ENCODE measurements around the gene TMEM176A. TPM values are rescaled to one million over a fixed set of nuclear protein-coding genes. Genes with fewer than 3 reads are reported as not detected.
"Not testable (repeated sequence)": the region's sequence is repeated elsewhere in the genome, so short reads cannot be mapped to it uniquely, and the experiment has no call there.

Gene TMEM176A
- total RNA-seq, 1 experiment from 2014 or later = not detected

DNA sequence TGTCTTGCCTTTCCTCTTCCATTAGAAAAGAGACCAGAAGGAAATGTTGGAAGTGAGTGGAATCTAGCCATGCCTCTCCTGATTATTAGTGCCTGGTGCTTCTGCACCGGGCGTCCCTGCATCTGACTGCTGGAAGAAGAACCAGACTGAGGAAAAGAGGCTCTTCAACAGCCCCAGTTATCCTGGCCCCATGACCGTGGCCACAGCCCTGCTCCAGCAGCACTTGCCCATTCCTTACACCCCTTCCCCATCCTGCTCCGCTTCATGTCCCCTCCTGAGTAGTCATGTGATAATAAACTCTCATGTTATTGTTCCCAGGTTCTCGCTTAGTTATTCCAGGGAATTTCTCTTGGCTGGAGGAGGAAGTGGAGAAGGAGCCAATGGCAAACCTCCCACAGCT lies 4.2 kb downstream of the TMEM176A start:
- DNase-seq (ENCODE audit: low read depth, low spot score) = no peak

DNA sequence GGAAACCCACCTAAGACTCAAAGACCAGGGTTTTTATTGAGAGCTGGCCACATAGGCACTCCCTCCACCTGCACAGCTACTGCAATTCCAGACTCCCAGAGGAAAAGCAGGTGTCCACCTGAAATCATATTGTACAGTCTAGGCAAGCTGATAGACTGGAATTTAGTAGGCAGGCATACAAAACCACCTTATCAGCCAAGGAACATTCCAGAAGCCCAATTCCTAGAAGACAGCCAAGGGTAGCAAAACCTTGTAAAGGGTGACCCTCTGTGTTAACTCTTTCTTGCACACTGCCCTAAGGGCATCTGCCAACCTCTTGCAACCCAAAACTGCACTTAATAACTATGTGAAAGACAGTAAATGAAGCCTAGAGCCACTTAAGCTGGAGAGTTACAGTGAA lies 5.3 kb downstream of the TMEM176A start:
- in situ Hi-C loops (cut with HindIII; ENCODE audit: low pct_unique_long_range_greater_than_20kb, low sequenced_read_pairs) = no loop called here
- no peak for DNase-seq (ENCODE audit: low read depth, low spot score)

More for the DNA sequence above, 4.2 kb downstream of the TMEM176A start:
- in situ Hi-C loops (cut with HindIII; ENCODE audit: low pct_unique_long_range_greater_than_20kb, low sequenced_read_pairs) = no loop called here

DNA sequence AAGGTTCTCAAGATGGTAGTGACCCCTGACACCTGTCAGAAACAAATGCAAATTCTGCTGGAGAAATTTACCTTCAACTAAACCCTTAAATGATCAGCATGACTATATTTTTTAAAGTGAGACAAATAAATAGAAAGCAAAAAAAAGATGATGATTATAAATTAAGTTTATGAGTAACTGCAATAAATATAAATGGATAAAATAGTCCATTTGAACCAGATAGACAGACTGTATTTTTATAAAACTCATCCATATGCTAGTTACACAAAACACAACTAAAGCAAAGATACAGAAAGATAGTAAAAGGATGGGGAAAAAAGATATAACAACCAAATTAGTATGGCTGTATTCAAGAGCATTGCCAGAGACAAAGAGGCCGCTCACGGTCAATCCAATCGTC lies 5.9 kb downstream of the TMEM176A start:
- DNase-seq (ENCODE audit: low read depth, low spot score) = no peak
- in situ Hi-C loops (cut with HindIII; ENCODE audit: low pct_unique_long_range_greater_than_20kb, low sequenced_read_pairs) = no loop called here

DNA sequence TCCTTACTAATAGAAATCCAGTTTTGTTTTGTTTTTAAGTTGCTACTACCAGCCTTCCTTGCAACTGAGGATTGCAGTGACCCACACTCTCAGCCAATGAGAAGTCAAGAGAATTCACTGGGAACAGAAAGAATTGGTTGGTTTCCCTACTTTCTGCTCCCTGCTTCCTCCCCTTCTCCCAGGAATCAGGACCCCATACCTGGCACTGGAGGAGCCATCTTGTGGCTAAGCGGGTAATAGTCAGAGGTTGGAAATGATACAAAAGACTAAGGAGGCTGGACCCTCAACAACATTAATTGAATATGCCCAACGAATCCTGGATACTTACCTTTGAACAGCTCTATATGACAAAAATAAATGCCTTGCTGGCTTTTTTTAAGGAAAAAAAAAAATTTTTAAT lies 6.3 kb downstream of the TMEM176A start:
- in situ Hi-C loops (cut with HindIII; ENCODE audit: low pct_unique_long_range_greater_than_20kb, low sequenced_read_pairs) = no loop called here

DNA sequence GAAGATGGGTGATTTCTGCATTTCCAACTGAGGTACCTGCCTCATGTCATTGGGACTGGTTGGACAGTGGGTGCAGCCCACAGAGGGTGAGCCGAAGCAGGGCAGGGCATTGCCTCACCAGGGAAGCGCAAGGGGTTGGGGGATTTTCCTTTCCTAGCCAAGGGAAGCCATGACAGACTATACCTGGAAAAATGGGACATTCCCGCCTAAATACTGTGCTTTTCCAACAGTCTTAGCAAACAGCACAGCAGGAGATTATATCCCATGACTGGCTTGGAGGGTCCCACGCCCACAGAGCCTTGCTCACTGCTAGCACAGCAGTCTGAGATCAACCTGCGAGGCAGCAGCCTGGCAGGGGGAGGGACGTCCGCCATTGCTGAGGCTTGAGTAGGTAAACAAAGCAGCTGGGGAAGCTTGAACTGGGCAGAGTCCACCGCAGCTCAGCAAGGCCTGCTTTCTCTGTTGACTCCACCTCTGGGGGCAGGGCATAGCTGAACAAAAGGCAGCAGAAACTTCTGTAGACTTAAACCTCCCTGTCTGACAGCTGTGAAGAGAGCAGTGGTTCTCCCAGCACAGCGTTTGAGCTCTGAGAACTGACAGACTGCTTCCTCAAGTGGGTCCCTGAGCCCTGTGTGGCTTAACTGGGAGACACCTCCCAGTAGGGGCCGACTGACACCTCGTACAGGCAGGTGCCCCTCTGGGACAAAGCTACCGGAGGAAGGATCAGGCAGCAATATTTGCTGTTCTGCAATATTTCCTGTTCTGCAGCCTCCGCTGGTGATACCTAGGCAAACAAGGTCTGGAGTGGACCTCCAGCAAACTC lies 7.3 kb downstream of the TMEM176A start:
- DNase-seq (ENCODE audit: low read depth, low spot score); in situ Hi-C loops (cut with HindIII; ENCODE audit: low pct_unique_long_range_greater_than_20kb, low sequenced_read_pairs): not testable (repeated sequence)

More for the DNA sequence above, 6.3 kb downstream of the TMEM176A start:
- no peak for DNase-seq (ENCODE audit: low read depth, low spot score)

DNA sequence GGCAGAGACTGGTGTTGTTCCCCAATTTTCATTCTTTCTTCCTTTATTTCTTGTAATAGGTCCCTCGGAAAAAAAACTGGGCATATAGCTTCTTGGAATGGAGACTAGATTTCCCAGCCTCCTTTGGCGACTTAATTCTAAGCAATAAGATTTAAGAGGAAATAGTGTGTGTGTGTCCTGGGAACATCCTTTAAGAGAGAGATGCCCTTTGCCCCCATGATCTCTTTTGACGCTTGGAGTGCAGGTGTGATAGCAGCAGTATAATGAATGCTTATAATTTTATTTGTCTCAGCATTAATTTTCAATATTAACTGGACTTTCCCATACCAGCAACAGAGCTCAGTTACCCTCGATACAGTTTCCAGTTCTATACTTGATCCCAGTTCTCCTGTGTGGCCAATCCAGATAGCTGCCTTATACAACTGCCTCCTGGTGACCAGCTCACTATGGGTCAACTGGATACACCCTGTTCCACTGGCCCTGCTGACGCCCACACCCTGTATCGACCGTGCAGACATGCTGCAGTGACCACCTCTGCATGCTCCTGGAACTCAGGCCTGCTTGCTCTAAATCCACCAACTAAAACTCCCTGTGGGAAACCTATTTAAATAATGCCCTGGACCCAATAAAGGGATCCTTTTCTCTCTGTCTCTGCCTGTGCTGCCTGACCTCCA lies 13.9 kb downstream of the TMEM176A start:
- in situ Hi-C loops (cut with HindIII; ENCODE audit: low pct_unique_long_range_greater_than_20kb, low sequenced_read_pairs) = no loop called here
- DNase-seq (ENCODE audit: low read depth, low spot score) = no peak

DNA sequence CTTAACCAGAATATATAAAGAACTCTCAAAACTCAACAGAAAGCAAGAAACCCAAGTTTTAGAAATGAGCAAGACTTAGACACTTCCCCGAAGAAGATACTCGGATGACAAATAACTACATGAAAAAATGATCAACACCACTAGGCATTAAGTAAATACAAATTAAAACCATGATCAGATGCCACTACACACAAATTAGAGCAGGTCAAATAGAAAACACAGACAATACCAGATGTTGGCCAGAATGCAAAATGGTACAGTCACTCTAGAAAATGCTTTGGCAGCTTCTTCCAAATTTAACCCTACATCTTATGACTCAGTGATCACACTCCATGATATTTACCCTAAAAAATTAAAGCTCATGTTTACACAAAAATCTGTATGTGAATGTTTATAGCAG lies 18.4 kb downstream of the TMEM176A start:
- in situ Hi-C loops (cut with HindIII; ENCODE audit: low pct_unique_long_range_greater_than_20kb, low sequenced_read_pairs) = no loop called here
- DNase-seq (ENCODE audit: low read depth, low spot score) = no peak

DNA sequence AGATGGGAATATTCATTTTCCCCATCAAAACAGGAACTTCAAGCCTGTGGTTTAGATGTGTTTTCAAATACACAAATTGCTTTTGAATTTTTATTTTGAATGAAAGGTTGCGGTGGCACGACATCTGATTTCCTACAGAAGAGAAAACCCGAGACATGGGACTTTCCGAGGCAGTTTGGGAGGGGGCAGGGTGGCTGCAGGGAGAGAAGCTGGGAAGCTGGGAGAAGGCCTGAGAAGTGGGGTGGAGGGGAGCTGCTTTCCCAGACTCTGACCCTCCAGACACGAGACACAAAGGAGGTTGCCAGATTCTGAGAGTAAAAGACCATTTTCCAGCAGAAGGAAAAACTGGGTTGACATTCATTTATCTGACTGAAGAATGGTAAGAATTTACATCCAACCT lies 19.6 kb downstream of the TMEM176A start:
- no peak for DNase-seq (ENCODE audit: low read depth, low spot score)
- in situ Hi-C loops (cut with HindIII; ENCODE audit: low pct_unique_long_range_greater_than_20kb, low sequenced_read_pairs) = no loop called here

DNA sequence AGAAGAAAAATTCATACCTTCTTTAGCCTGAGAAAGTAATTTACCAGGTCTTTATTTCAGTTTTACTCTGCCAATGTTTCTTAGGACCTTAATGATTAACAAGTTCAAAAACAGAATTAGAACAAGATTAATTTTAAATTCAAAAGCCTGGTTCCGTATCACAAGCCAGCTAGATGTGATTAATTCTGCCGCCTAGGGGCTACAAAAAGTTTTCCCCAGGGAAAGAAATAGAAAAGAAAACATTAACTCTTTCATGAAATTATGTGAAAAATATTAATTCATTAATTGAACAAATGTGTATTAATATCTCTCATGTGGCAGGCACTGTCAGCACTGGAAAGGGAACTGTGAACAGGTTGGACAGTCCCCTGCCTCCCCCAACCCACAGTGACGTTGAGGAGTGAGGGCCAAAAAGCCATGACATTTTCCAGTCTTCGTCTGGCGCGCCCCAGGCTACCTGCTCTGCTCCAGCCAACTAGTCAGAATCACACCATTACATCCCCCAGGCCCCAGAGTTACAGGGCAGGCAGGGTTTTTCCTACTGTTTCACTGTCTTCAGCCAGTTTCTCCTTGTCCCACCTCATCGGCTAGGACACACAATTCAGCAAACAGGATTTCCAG lies 20.1 kb downstream of the TMEM176A start:
- in situ Hi-C loops (cut with HindIII; ENCODE audit: low pct_unique_long_range_greater_than_20kb, low sequenced_read_pairs) = no loop called here
- DNase-seq (ENCODE audit: low read depth, low spot score) = no peak

DNA sequence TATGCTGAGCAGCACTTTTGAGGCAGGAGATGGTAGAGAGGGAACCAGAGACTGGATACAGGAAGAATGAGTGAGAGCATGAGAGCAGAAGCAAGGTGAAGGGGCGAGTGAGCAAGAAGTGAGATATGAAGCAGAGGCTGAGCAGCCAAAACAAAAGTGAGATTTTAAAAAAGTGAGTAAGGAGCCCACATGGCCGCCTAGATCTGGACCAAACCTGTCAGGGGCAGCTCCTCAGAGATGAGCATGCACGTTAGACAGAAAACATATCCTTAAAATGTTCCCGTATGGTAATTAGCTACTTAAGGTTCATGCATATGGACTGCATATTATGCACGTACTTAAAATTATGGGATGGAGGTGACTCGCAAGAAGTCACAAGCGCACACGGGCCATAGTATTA lies 22.5 kb downstream of the TMEM176A start:
- in situ Hi-C loops (cut with HindIII; ENCODE audit: low pct_unique_long_range_greater_than_20kb, low sequenced_read_pairs) = no loop called here
- no peak for DNase-seq (ENCODE audit: low read depth, low spot score)

DNA sequence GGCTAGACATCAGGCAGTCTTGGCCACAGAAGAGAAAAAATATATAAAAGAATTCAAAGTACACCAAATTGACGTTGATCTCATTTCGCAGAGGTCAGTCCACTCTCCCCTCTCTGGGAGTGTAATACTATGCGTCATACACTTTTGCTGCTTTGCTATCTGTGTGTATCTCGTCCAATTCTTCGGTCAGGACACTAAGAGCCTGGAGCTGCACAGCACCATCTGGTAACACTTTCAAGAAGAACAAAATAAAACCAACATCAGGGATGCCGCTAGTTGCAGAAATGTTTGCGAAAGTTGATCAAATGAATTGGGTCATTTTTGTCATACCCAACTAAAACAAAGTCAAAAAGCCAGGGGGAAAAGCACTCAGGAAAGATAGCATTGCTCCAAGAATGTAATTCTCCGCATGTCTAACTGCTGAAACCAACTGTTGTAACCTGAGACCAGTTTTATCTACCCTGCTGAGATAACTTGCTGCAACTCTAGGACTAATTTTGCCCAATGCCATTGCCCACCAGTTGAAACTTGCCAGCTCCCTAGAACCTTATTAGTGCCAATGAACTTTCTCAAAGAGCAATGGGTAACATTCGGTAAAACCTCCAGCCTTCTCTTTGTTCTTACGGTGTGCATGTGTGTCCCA lies 23.0 kb downstream of the TMEM176A start:
- in situ Hi-C loops (cut with HindIII; ENCODE audit: low pct_unique_long_range_greater_than_20kb, low sequenced_read_pairs) = no loop called here
- no peak for DNase-seq (ENCODE audit: low read depth, low spot score)

DNA sequence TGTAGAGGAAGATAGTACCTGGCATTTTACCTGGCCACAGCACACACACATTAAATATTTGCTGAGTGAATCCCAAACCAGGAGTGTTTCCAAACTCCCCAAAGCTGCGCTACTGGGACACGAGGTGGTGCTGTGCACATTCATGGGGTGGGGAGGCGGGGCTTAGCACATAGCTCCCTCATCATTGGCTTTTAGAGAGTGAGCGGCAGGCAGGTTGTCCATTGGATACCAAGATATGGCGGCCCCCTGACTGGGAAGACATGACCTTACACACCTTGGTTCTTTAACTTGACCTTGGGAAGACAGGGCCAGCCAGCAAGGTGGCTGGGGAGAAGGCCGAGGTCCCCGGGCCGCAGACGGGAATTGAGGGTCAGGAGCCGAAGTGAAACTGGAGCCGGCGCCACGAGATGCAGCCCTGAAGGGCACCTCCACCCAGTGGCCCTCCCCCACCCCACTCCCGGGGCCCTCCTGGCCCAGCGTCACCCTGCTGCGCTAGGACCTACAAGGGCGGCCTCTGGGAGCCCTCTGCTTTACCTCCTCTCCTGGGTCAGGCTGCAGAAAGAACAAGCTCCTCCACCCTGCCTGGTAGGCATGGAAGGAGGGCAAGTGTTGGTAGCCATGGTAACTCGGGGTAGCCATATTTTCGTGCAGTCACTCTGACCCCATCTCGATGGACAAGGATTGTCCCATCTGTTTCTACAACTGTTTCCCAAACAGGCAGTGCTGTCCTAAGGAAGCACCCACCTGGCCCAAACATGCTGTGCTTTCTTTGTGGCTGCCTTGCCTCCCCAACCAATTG lies 24.0 kb downstream of the TMEM176A start:
- in situ Hi-C loops (cut with HindIII; ENCODE audit: low pct_unique_long_range_greater_than_20kb, low sequenced_read_pairs) = no loop called here
- DNase-seq (ENCODE audit: low read depth, low spot score) = peak; percentile 63

DNA sequence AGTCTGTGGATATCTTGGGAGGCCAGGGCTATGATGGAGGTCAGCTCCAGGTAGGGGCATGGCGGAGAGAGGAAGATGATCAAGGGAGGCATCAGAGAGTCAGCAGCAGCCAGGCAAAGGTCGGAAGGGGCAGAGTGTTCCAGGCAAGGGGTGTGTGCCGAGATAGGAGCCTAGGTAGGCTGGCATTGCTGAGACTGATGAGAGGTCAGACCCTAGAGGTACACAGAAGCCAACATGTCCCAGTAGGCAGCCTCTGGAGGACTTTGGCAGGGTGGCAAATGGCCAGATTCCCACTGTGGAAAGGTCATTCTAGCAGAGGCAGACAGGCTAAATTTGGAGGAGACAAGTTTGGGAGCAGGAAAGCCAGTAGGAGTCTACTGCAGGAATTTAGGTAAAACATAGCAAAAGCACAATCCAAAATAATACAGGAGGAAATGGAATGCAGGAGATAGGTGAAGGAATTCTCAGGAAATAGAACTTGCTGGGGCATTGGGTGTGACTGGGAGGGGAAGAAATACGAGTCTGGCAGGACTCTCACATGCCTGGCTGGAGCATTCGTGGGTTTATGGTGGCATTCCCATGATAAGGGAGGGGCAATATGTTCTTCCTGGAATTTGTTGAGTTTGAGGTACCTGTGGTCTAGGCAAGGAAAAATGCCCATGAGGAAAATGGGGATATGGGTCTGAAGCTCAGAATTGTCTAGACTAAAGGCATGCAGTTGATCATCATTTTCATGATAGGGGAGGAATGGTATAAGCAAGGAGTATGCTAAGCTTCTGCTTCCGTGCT lies 25.7 kb downstream of the TMEM176A start:
- DNase-seq (ENCODE audit: low read depth, low spot score) = no peak

DNA sequence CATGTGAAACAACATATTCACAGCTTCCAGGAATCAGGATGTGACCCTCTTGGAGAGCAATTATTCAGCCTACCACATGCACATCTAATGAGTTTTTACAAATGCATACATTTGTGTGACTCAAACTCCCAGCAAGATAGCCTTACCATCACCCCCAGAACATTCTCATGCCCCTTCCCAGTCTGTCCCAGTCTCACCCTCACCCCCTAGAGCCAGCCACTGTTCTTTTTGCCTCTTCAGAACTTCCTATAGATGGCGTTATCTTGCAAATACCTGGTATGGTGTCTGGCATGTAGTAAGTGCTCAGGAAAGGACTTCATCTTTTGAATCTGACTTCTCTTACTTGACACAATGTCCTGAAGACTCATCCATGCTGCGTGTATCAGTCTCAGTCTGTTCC lies 27.8 kb downstream of the TMEM176A start:
- in situ Hi-C loops (cut with HindIII; ENCODE audit: low pct_unique_long_range_greater_than_20kb, low sequenced_read_pairs) = no loop called here
- DNase-seq (ENCODE audit: low read depth, low spot score) = no peak

More for the DNA sequence above, 25.7 kb downstream of the TMEM176A start:
- in situ Hi-C loops (cut with HindIII; ENCODE audit: low pct_unique_long_range_greater_than_20kb, low sequenced_read_pairs) = no loop called here

DNA sequence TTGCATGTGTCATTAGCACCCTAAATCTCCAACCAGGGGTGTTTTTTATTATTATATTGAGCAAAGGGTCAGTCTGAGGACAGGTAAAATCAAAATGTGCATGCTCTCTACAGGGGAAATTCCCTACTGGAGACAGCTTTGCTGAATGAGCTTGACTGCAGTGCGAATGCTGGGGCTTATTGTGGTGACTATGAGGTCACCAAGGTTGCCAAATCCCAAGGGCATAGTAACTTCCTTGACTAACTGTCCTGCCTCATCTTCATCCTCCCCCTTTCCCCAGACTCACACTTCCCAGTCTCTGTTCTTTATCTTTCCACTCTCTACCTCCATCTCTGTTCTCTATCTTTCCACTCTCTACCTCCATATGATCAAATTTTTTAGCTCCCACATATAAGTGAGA lies 28.9 kb downstream of the TMEM176A start:
- no peak for DNase-seq (ENCODE audit: low read depth, low spot score)
- in situ Hi-C loops (cut with HindIII; ENCODE audit: low pct_unique_long_range_greater_than_20kb, low sequenced_read_pairs) = no loop called here

DNA sequence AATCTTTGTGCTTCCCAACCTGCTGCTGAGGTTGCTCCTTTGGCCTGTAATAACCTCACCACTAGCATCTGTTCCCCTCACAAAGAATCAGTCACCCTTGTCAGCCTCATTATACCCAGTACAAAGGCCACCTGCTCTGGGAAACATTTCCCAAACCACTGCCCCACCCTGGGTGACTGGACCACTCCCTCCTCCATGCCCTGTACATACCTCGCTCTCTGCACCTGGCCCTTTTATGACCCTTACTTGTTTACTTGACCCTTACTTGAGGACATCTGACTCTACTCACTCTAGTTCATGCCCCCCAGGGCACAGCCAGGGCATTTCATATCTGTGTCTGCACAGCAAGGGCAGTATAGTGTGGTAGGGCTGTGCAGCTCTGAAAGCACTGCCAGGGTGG lies 30.4 kb downstream of the TMEM176A start:
- no peak for DNase-seq (ENCODE audit: low read depth, low spot score)
- in situ Hi-C loops (cut with HindIII; ENCODE audit: low pct_unique_long_range_greater_than_20kb, low sequenced_read_pairs) = no loop called here

DNA sequence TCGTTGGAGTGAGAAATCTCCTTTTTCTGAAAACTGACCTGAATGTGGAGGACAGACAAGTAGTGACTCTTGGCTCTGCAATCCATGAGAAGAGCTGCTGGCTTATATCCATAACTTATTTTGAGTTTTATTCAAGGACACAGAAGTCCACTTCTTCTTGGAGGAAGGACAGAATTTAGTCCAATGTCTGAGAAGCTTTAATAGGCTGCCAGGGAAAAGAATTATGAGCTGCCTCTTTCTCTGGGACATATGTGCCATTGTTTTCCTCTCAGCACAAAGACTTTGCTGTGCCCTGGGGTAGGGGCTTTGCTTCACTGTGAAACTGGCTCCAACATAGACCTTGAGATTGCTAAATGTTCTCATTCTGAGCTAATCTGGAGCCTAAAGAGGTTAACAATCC lies 31.3 kb downstream of the TMEM176A start:
- in situ Hi-C loops (cut with HindIII; ENCODE audit: low pct_unique_long_range_greater_than_20kb, low sequenced_read_pairs) = no loop called here
- DNase-seq (ENCODE audit: low read depth, low spot score) = peak; percentile 69
